GM10266 (cell line): ENCODE measurements around the gene ACBD4.
"Not testable (repeated sequence)": the region's sequence is repeated elsewhere in the genome, so short reads cannot be mapped to it uniquely, and the experiment has no call there.

Experiments used
- DNase-seq: peaks from one replicate; pipeline ENCODE4 v3.0.0; 2012; ENCODE audit errors: extremely low spot score
- TF ChIP-seq, protein P1 (sequence below): IDR thresholded peaks from 2 replicates; pipeline ENCODE4 v1.5.1; 2012; ENCODE audit warnings: mild to moderate bottlenecking, low read depth; ENCODE audit not compliant: control insufficient read depth, insufficient read depth; ENCODE audit errors: missing control alignments

Gene ACBD4

DNA sequence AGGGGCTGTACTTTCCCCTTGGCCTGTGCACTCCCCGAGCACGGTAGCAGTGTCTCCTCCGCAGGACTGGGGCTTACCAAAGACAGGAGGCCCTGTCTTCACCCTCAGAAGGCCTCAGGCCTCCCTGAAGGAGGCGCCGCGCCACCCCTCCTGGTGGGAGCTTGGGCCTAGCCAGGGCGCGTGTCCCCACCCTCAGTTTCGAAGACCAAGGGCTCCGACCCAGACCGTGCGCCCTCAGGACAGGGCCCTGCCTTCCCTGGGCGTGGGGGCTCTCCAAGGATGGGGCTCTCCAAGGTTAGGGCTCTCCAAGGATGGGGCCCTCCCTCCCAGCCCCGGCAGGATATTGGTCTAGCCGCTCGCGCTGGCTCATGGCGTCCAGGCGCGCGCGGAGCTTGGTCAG is 14.9 kb upstream of the ACBD4 start:
- no peak for DNase-seq
- TF ChIP-seq, protein P1, sequence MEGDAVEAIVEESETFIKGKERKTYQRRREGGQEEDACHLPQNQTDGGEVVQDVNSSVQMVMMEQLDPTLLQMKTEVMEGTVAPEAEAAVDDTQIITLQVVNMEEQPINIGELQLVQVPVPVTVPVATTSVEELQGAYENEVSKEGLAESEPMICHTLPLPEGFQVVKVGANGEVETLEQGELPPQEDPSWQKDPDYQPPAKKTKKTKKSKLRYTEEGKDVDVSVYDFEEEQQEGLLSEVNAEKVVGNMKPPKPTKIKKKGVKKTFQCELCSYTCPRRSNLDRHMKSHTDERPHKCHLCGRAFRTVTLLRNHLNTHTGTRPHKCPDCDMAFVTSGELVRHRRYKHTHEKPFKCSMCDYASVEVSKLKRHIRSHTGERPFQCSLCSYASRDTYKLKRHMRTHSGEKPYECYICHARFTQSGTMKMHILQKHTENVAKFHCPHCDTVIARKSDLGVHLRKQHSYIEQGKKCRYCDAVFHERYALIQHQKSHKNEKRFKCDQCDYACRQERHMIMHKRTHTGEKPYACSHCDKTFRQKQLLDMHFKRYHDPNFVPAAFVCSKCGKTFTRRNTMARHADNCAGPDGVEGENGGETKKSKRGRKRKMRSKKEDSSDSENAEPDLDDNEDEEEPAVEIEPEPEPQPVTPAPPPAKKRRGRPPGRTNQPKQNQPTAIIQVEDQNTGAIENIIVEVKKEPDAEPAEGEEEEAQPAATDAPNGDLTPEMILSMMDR: no peak

DNA sequence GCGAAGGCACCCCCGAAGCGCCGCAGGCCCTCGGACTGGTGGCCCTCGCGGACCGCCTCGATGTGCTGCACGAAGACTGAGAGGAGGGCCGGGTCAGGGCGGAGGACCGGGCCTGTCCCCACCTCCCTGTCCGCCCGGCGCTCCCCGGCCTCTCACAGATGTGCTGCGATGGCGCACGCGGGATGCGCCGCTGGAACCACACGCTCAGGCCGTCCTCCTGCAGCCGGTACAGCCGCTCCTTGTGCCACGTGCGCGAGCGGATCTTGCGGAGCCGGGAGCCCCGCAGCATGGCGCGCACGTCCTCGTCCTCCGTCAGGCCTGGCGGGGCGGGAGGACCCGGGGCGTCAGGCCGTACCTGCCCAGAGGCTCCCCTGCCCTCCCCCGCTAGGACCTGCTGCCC is 14.4 kb upstream of the ACBD4 start:
- DNase-seq: no peak
- TF ChIP-seq, protein P1: no peak

DNA sequence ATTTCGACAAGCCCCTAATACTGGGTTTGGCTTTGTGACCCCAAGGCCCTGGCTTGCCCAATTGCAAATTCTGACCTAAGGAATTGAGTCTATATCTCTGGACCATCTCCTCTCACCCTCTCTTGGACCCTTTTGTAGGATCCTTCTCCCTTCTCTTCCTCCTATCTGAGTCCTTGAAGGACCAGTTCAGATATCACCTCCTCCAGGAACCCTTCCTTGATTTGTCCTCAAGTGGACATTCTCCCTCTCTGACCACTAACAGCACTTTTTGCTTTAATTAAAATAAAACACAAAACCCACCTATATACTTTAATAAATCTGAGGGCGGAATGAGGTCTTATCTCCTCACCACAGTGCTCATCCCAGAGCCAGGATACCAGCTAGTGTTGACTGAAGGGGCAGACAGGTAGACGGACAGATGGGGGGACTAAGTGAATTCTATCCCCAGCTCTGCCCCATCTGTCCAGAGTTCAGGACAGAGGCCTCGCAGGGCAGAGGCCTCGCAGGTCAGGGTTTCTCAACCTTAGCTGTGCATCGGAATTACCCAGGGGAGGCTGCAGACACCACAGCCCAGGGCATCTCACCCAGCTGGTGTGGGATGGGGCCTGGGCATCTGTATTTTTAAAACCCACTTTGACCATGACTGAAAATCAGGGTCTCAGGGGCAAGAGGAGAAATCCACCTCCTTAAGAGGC is 12.3 kb upstream of the ACBD4 start:
- TF ChIP-seq, protein P1: no peak
- DNase-seq: no peak

DNA sequence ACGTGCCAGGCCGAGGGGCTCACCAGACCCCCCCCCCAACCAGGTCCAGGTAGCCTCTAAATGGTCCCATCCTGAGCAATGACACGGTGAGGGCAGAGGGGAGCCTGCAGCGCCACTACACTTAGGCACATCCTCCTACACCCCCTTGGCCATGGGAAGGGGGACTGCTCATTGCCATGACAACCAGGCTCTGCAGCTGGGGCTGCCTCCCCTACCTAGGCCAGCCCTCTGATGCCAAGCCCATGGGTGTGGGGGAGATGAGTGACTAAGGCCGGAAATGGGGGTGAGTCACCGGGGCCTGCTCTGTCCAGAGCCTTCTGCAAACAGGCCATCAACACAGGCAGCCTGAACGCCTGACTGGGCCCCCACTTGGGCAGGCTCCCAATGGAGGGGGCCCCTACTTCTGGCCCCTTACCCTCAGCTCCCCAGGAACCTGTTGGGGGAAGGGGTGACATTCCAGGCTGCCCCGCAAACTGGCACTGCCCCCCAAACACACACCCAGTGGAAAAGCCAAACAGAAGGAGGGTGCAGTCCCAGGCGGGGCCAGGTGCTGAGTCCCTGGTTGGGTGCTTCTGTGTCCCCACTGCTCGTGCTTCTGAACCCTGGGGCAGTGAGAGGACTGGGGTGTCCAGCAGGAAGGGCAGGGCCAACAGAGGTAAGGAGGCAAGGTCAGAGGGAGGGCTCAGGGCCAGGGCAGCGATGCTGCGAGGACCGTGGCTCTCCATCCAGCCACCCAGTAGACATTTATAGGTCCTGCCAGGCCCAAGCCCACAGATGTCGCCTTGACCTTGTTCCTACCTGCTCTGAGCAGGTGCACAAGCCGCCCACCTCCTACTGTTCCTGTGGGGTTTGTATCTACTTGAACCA is 11.3 kb upstream of the ACBD4 start:
- no peak for DNase-seq
- TF ChIP-seq, protein P1: no peak

DNA sequence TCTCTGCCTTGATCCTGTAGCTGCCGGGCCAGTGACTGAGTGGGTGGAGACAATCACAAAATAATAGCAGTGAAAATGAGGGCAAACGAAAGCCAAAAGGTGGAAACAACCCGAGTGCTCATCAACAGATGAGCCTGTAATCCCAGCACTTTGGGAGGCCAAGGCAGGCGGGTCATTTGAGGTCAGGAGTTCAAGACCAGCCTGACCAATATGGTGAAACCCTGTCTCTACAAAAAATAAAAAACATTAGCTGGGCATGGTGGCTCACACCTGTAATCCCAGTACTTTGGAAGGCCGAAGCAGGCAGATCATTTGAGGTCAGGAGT is 10.7 kb upstream of the ACBD4 start:
- DNase-seq: not testable (repeated sequence)

DNA sequence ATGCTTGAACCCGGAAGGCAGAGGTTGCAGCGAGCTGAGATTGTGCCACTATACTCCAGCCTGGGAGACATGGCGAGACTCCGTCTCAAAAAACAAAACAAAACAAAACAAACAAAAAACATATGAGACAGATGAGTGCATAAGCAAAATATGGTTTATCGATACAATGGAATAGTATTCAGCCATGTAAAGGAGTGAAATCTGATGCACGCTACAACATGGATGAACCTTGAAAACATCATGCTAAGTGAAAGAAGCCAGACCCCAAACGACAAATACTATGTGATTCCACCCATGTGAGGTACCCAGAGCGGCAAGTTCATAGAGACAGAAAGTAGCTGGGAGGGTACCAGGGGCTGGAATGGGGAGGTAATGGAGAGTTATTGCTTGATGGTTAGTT is 10.0 kb upstream of the ACBD4 start:
- no peak for DNase-seq
- TF ChIP-seq, protein P1: no peak

DNA sequence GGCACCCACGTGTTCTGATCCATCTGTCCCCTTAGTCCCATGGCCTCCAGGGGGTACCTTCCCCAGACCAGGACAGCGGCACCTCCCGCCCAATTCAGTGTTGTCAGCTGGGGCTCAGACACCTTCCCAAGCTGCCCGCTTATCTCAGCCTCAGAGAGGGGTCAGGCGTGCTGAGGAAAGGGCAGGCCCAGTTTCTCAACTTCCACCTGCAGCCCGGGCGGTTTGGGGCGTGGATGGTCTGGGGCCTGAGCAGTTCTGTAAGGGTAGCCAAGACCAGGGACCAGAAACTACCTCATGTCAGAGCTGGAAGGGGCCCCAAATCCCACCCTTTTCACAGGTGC is 8.3 kb upstream of the ACBD4 start:
- TF ChIP-seq, protein P1: no peak
- no peak for DNase-seq
